NCI-H2196 (cell line): ENCODE results near the gene FAM120A.
A peak's percentile ranks its signal among the peaks of the same experiment; 100 is the strongest.
"Not testable (repeated sequence)": the region's sequence is repeated elsewhere in the genome, so short reads cannot be mapped to it uniquely, and the experiment has no call there.

ENCODE experiments used
- DNase-seq: peaks from one replicate; lab custom pipeline; 2025; ENCODE audit not compliant: unreplicated experiment; lab: John Stamatoyannopoulos, UW

Gene FAM120A, protein sequence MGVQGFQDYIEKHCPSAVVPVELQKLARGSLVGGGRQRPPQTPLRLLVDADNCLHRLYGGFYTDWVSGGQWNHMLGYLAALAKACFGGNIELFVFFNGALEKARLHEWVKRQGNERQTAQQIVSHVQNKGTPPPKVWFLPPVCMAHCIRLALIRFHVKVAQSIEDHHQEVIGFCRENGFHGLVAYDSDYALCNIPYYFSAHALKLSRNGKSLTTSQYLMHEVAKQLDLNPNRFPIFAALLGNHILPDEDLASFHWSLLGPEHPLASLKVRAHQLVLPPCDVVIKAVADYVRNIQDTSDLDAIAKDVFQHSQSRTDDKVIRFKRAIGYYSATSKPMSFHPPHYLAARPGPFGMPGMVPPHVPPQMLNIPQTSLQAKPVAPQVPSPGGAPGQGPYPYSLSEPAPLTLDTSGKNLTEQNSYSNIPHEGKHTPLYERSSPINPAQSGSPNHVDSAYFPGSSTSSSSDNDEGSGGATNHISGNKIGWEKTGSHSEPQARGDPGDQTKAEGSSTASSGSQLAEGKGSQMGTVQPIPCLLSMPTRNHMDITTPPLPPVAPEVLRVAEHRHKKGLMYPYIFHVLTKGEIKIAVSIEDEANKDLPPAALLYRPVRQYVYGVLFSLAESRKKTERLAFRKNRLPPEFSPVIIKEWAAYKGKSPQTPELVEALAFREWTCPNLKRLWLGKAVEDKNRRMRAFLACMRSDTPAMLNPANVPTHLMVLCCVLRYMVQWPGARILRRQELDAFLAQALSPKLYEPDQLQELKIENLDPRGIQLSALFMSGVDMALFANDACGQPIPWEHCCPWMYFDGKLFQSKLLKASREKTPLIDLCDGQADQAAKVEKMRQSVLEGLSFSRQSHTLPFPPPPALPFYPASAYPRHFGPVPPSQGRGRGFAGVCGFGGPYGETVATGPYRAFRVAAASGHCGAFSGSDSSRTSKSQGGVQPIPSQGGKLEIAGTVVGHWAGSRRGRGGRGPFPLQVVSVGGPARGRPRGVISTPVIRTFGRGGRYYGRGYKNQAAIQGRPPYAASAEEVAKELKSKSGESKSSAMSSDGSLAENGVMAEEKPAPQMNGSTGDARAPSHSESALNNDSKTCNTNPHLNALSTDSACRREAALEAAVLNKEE

DNA sequence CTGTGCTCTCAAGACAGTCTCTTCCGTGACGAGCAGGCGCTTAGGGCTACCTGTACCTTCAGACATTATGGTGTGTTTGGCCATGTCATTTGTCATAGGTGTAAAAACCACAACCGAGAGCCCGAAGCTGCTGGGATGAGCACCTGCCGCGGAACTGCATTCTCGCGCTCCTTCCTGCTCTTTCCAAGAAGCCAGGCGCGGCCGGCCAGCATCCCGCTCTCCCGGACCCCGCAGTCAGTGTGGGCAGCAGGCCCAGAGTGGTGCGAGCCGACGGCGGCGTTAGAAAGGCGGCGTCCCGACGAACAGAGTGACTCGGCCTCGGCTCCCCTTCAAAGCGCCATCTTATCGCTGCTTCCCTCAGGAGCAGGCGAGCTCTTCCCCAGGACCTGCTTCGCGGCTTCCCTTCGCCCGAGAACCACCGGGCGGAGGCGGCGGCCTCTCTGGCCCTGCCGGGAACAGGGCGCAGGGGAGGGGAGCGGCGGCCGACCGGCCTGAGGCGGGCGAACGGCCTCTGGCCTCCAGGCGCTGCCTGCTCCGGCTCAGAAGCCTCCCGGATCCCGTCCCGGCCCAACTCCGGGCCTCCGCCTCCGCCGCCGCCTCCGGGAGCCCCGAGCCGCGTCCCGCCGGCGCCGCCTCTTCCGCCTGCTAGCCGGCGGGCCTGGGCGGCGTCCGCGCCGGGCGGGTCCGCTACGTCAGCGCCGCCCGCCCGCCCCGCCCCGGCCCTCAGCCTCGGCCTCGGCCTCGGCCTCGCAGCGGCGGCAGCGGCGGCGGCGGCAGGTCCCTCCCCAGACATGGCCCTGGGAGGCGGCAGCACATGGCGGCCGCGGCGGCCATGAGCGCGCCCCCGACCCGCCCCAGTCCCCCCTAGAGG is at the start of gene FAM120A:
FAM120A (plus strand) TSS at position 741 of the 871 bp plus-strand sequence. CDS start 231 bp downstream, outside the sequence.
- peak; percentile 82 for DNase-seq

DNA sequence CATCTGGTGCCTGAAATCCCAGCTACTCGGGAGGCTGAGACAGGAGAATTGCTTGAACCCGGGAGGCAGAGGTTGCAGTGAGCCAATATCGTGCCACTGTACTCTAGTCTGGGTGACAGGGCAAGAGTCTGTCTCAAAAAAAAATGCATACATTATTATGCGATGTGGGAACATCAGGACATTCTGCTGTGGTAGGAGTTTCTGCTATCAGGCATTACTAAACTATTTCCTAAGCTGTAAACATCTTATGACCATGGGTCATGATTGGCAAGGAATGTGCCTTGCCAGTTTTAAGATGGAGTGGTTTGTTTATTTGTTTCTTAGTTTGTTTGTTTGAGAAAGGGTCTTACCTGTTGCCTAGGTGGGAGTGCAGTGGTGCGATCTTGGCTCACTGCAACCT is 45.1 kb upstream of the FAM120A start:
- no peak for DNase-seq

DNA sequence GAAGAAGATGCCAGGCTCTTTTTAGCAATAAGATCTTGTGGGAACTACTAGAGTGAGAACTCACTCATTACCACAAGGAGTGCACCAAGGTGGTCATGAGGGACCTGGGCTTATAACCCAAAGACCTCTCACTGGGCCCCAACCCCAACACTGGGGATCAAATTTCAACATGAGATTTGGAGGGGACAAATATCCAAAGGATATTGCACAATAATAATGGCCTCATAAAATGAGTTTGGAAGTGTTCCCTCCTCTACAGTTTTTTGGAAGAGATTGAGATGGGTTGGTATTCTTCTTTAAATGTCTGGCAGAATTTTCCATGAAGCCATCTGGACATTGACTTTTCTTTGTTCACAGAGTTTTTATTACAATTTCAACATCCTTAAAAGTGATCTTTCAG is 38.0 kb upstream of the FAM120A start:
- no peak for DNase-seq

DNA sequence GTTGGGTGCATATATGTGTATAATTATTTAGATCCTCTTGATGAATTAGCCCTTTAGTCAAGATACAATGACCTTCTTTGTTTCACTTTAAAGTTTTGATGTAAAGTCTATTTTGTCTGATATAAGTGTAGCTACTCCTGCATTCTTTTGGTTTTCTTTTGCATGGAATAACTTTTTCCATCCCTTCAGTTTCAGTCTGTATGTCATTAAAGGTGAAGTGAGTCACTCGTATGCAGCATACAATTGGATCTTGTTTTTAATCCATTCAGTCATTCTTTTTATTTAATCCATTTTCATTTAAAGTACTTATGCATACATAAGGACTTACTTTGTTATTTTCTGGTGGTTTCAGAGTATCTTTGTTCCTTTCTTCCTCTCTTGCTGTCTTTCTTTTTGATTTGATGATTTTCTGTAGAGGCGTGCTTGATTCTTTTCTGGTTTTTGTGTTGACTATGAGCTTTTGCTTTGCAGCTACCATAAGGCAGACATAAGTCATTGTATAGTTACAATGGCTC is 36.3 kb upstream of the FAM120A start:
- no peak for DNase-seq

DNA sequence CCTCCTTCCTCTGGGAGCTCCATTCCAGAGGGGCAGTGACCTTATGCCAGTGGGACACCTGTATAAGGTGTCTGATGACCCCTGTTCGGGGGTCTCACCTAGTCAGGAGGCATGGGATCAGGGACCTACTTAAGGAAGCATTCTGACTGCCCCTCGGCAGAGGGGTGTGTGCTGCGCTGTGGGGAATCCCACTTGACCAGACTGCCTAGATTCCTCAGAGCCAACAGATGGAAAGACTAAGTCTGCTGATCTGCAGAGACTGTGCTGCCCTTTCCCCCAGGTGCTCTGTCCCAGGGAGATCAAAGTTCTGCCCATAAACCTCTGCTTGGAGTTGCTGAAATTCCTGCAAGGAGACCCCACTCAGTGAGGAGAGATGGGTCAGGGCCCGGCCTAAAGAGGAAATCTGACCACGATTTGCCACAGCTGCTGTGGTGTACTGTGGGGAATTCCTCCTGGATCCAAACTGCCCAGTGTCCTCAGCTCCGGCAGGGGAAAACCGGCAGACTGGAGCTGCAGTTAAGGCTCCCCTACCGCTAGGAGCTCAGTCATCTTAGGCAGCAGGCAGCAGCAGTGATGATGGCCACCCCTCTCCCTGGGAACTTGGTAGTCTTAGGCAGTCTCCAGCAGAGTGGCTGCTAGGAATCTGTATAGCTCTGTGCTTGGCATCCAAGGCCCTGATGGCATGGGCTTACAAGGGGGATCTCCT is 34.8 kb upstream of the FAM120A start:
- no peak for DNase-seq

DNA sequence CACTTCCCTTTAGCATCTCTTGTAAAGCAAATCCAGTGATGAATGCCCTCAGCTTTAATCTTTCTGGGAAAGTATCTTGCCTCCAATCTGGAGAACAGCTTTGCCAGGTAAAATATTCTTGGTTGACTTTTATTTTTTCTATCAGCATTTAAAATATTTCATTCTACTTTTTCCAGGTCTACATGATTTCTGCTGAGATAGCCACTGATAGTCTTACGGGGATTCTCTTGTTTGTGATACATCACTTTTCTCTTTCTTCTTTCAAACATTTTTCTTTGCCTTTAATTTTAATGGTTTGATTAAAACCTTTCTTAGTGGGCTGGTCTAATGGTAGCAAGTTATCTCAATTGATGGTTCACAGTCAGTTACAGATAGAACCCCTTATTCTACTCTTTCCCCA is 33.9 kb upstream of the FAM120A start:
- no peak for DNase-seq

DNA sequence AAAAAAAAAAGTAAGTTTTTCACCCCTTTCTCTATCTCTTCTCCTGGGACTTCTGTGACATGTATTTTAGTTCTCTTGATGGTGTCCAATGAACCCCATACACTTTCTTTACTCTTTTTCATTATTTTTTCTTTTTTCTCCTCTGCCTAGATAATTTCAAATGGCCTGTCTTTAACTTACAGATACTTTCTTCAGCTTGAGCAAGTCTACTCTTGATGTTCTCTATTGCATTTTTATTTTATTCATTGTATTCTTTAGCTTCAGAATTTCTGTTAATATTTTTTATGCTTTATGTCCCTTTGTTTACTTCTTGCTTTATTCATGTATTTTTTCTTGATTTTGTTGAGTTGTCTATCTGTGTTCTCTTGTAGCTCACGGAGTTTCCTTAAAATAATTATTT is 32.5 kb upstream of the FAM120A start:
- DNase-seq: no peak

DNA sequence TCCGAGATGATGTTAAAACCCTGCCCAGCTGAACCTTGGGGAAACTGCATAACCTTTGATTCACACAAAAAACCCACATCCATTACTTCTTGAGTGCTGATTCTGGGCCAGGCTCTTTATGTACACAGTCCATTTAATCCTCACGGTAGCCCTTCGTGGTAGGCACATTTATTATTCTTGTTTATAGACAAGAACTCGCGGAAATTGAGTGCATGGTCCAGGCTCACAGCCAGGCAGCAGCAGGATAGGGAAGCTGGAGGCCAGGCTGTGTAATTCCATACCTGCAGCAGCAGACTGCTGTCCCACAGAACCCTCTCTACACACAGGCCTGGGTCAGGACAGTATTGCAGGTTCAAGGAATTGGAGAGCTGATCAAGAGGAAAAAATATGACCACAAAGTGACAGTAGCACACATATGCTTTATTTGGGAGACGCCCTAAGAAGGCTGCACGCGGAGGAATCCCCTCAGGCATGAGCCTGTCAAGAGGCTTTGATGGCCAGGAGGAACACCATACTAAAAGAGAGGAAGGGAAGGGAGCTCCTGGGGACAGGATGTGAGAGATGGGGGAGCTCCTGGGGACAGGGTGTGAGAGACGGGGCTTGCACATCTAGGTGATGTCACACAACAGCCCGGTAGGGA is 28.4 kb upstream of the FAM120A start:
- peak; percentile 61 for DNase-seq

DNA sequence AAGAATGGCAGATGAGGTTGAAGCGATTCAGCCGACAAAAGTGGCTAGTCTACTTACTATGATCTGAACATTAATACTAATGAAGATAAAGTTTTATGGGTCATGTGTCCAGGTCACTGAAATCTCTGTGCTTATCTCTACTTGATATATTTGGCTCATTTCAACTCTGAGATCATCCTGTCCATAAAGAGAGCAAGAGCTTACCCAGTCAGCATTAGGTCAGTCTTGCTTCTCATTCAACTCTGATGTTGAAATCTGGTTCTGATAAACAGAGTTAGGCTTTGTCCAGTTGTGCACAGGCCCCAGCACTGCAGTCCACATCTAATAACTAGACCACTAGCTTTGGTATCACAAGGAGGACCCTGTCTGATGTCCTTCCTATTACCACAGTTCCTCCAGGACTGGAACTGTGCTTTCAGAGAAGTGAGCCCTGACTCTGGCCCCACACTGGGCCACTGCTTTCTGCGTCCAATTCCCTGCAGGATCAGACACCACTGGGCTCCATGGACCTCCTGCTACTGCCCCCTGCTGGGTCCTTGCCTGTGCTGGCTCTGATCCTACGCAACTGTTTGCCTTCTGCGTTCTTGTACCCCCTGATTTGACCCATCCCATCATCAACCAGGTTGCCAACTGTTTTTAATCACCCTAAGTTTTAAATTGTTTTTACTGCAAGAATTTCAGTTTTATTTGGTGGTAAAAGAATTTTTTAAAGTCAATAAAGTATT is 23.7 kb upstream of the FAM120A start:
- DNase-seq: no peak

DNA sequence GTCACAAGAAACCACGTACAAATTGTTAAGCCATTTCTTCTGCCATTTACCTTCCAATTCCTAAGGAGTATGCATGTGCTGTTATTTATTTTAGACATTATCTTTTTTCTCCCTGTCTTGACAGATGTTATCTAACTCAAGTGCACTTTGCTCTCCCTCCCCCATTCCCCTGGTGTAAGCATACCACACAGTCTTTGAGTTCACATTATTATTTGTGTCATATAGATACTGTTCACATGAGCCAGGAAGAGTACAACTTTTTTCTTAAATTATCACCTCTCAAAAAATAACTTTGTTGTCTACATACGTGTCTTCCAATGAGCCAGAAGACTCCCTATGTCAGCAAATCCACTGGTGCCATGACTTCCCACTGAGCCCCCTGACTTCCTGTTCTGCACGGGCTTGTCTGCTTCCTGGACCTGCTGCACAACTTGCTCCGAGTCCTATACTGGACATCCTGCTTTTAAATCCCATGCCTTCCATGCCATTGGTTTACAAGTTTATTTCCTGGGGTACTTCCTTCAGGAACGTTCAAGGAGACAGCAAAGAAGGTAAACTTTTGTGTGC is 19.9 kb upstream of the FAM120A start:
- DNase-seq: no peak

DNA sequence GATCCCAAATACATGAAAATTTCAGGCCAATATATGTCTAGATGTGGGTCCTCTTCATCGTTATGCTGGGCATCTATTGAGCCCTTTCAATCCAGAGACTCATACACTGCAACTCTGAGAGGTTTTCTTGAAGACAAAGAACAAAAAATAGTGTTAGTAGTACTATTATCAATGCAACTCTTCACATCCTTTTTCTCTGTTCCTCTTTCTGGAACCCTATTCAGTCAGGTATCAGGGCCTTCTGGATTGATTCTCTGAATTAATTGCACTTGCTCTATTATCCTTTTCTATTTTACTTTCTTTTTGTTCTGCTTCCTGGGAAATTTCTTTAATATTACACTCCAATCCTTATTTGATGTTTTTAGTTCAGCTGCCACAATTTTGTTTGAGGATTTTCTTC is 18.5 kb upstream of the FAM120A start:
- no peak for DNase-seq

DNA sequence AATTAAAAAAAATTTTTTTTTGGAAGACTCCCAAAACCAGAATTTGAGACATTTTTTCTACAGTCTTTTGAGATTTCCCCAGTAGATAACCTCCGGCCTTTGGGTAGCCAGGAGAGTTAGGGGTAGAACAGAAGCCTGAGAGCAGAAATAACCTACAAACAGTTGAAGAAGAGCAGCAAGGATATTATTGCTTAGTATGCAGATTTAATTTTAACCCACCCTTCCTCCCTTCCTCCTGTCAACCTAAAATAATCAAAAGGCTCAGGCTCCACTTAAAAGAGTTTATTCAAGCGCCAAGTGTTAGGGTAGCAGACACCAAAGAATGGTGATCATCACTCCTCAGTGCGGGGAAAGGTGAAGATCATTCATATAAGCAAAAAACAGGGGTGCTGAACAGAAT is 17.4 kb upstream of the FAM120A start:
- no peak for DNase-seq

DNA sequence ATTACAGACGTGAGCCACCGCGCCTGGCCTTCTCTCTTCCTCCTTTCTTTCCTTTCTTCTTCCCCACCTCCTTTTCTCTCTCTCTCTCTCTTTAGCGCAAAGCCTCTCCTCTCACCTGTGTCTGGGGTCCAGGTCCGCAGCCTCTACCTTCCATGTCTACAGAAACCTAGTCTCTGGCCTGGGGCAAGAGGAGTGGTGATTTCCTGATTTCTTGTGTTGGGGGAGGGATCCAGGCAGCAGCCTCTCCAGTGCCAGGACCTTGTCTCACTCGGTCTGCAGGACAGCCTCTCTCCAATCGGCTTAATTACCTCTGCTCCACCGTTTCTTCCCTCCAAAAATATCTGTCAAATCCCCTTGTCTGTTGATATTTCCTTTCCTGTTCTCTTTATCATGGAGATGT is 16.1 kb upstream of the FAM120A start:
- DNase-seq: no peak

DNA sequence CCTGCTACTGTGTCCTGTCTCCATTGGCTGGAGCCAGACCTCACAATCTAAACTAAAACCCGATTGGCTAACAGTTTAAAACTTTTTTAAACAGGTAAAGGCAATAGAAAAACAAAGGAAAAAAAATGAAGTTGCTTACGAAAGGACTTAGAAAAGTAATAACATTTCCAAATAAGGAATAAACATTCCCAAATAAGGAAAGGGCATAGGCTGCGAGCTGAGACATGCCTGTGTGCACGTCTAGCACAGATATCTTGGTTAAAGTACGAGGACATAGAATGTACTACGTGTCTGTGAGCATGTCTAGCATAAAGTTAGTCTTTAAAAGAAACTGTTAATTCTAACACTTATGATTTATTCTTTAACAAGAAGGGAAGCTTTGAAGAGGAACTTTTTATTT is 15.3 kb upstream of the FAM120A start:
- no peak for DNase-seq

DNA sequence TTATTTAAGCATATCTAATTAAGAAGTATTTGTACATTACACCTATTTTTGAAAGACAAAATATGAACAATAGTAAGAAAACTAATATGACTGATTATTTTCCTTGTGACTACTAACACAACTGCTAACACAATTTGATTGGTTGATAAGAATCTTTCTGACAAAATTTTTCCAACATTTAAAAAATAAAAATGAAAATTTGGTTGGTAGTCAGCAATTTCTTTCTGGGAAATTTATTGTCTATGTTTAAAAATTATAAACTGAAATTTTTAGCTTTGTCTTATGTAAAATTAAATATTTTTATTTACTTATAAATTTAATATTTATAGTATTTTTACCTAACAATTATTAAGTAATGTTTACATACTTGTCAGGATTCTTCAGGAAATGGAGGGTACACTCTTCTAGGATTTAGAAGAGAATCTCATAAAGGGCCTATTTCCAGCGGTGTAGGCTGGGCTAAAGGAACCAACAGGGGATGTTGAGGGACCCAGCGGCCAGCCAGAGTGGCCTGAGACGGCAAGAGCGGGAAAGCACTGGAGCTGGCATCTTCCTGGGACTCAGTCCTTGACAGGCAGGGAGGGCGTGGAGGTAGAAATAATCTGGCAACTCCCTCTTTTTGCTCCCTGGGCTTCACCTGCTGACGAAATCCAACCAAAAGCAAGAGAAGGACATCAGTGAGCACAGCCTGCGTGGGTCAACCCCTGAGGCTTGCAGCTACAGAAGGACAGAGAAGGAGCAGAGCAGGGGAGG is 14.7 kb upstream of the FAM120A start:
- DNase-seq: no peak

DNA sequence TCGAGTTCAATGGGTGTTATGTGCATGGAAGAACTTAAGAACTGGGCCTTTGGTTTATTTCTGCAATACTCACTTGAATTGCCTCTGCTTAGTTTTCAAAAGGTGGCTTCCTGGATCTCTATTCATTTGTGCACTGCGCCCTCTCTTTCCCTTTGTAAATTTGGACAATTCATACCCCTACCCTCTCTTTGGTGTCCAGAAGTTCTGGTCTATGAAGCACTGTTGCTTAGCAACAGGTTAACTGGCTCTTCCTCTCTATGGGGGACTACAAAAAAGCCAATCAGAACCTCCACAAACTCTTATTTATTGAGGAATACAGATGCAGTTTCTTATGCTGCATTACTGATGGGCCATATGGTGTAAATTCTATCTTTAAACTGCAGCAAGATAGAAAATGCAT is 13.5 kb upstream of the FAM120A start:
- no peak for DNase-seq

DNA sequence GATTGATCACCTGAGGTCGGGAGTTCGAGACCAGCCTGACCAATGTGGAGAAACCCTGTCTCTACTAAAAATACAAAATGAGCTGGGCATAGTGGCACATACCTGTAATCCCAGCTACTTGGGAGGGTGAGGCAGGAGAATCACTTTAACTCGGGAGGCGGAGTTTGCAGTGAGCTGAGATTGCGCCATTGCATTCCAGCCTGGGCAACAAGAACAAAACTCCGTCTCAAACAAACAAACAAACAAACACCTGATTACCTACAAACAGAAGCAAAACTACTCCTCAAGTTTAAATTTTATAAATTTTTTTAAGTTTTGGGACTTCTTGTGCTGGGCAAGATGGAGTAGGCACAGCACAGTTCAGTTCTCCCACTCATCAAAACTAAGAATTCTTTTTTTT is 12.2 kb upstream of the FAM120A start:
- not testable (repeated sequence) for DNase-seq
